Cerebellar cortex (tissue), 1 donor: ENCODE data around the gene CEBPE.
A peak's percentile ranks its signal among the peaks of the same experiment; 100 is the strongest.

ENCODE experiments used
- DNase-seq: peaks from one replicate; pipeline ENCODE4 v3.0.0-alpha.2; 2015; ENCODE audit warnings: low spot score

CEBPE gene

GRCh38 chr14:23076785-23077408, 42.2 kb downstream of the CEBPE start:
- DNase-seq = no peak

DNA sequence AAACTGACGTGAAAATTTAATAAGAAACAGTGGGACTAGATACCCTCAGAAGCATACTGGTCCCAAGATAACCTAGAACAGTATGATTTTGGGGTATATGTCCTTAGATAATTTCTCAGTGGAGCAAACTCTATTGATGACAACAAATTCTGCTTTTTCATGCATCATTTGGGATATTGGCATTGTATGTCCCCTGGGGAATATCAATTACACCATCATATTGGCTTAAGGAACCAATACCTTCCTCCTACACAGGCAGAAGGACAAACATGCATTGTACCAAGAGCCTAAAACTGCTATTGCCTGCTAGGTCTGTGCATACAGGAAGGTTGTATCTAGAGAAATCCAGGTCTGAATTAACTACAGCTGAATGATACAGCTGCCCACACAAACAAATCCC, 44.1 kb downstream of the CEBPE start:
- DNase-seq = no peak

- DNase-seq = no peak
Measured at GRCh38 chr14:23071921-23072539, 47.0 kb downstream of the CEBPE start.

DNA sequence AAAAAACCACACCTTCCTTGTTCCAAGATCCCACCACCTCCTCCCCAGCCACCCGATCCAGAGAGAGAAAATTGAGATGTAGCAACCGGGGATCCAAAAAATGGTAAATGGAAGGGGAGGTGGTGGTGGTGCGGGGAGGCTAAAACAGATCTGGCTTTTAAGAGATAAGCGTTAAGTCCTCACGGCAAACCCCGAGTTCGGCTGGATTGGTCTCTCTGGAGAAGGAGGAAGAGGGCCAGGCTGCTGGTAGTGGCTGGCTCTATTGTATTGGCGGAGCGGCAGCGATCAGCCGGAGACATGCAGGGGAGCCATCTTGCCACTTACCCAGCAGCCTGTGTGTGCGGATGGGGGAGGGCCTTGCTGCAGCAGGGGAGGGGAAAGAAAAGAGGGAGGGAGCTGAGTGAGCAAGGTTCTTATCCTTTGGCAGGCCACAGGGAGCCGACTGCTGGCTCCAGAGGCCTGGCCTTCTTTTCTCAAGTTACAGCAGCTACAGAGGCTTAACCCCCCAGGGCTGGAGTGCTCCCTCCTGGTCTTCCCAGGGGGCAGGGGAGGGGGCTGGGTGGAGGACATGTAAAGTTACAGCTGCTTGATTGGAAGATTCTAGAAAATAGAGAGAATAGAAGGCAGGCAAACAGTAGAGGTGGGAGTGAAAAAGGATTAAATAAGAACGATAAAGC, 47.7 kb downstream of the CEBPE start:
- peak; percentile 92 for DNase-seq

- DNase-seq = no peak
Measured at GRCh38 chr14:23070262-23071129, 48.6 kb downstream of the CEBPE start.

DNA sequence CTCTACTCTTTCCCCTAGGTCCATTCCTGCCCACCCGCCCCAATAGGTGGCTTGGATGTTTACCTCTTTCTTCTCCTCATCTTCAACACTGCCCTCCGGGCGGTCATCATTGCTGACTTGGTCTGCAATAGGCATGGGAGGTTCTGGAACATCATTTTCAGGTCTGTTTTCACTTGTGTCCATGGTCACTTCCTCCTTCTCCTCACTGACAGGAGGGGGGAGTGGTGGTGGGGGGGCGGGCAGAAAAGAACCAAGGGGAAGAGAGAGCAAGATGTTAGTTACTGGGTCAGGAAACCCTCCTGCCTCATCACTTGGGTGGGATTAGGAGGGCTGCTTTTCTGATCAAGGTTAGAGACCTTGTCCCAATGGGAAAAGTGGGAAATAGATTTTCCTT, 49.6 kb downstream of the CEBPE start:
- no peak for DNase-seq

GRCh38 chr14:23068789-23069412, 50.2 kb downstream of the CEBPE start:
- peak; percentile 96 for DNase-seq

GRCh38 chr14:23067847-23068788, 50.9 kb downstream of the CEBPE start:
- DNase-seq = no peak
